Muscle of leg (tissue), 9 donors: Measurements from ENCODE around the gene CCDC51. TPM values are rescaled to one million over a fixed set of nuclear protein-coding genes. Genes with fewer than 3 reads are reported as not detected.

Experiments
- polyA plus RNA-seq, 8 donors: library from polyadenylated mRNA; unstranded; fragments of 120-200 nt; gene quantifications; one replicate each; pipeline versions ENCODE4 v1.2.1 to v1.2.3, GENCODE V29; 2013; ENCODE audit warnings: inconsistent platforms in 1 of 8, low replicate concordance in 1 of 8; ENCODE audit not compliant: insufficient read length in 8 of 8, insufficient read depth in 1 of 8
- total RNA-seq: library from RNA; stranded (reverse); fragments of 120-200 nt; gene quantifications from one replicate; pipeline ENCODE4 v1.2.4, GENCODE V29; 2013

Gene CCDC51
- total and polyA plus RNA-seq, 9 donors = 11.2 to 17.9 (median 13.2) TPM

Other genes starting within 250 kb of the CCDC51 start
- 0.49 TPM for gene CAMP, start 216.6 kb downstream of the CCDC51 start, total RNA-seq
- 1 to 10 TPM in 7 of 8 donors, under 1 TPM in 1; 0.71 to 2.3 (median 1.8) TPM for gene CAMP, start 216.6 kb downstream of the CCDC51 start, polyA plus RNA-seq
- gene ZNF589, start 199.0 kb downstream of the CCDC51 start, total RNA-seq = 5.7 TPM
- 10 to 100 TPM in 1 of 8 donors, 1 to 10 TPM in 7; 5.5 to 10.3 (median 8.2) TPM for gene ZNF589, start 199.0 kb downstream of the CCDC51 start, polyA plus RNA-seq
- gene NME6, start 138.8 kb downstream of the CCDC51 start, total RNA-seq = 26.2 TPM
- gene NME6, start 138.8 kb downstream of the CCDC51 start, polyA plus RNA-seq = 10 to 100 TPM; 19.0 to 24.8 (median 22.0) TPM
- gene SPINK8, start 106.5 kb downstream of the CCDC51 start, total RNA-seq = not detected
- under 1 TPM in 1 of 8 donors, not detected in 7; 0.49 TPM for gene SPINK8, start 106.5 kb downstream of the CCDC51 start, polyA plus RNA-seq
- gene FBXW12, start 67.9 kb downstream of the CCDC51 start, total RNA-seq = 0.09 TPM
- under 1 TPM in 6 of 8 donors, not detected in 2; 0.05 to 0.30 (median 0.18) TPM for gene FBXW12, start 67.9 kb downstream of the CCDC51 start, polyA plus RNA-seq
- 11.3 TPM for gene PLXNB1, start 10.0 kb downstream of the CCDC51 start, total RNA-seq
- gene PLXNB1, start 10.0 kb downstream of the CCDC51 start, polyA plus RNA-seq = 10 to 100 TPM; 11.1 to 33.4 (median 21.6) TPM
- 391 TPM for gene TMA7, start 138 bp upstream of the CCDC51 start, total RNA-seq
- 100 to 1,000 TPM; 170 to 268 (median 207) TPM for gene TMA7, start 138 bp upstream of the CCDC51 start, polyA plus RNA-seq
- 6.5 TPM for gene ATRIP, start 6.6 kb upstream of the CCDC51 start, total RNA-seq
- 1 to 10 TPM; 7.1 to 9.6 (median 7.8) TPM for gene ATRIP, start 6.6 kb upstream of the CCDC51 start, polyA plus RNA-seq
- 55.1 TPM for gene SHISA5, start 64.1 kb upstream of the CCDC51 start, total RNA-seq
- 10 to 100 TPM; 60.9 to 91.3 (median 74.6) TPM for gene SHISA5, start 64.1 kb upstream of the CCDC51 start, polyA plus RNA-seq
- gene PFKFB4, start 116.7 kb upstream of the CCDC51 start, total RNA-seq = 5.5 TPM
- 1 to 10 TPM; 3.7 to 5.9 (median 4.7) TPM for gene PFKFB4, start 116.7 kb upstream of the CCDC51 start, polyA plus RNA-seq
- gene UCN2, start 123.7 kb upstream of the CCDC51 start, total RNA-seq = not detected
- gene UCN2, start 123.7 kb upstream of the CCDC51 start, polyA plus RNA-seq = under 1 TPM in 5 of 8 donors, not detected in 3; 0.08 to 0.95 (median 0.09) TPM
- 4.2 TPM for gene COL7A1, start 155.2 kb upstream of the CCDC51 start, total RNA-seq
- gene COL7A1, start 155.2 kb upstream of the CCDC51 start, polyA plus RNA-seq = 10 to 100 TPM in 1 of 8 donors, 1 to 10 TPM in 7; 3.1 to 37.0 (median 7.8) TPM
- 138 TPM for gene UQCRC1, start 169.5 kb upstream of the CCDC51 start, total RNA-seq
- gene UQCRC1, start 169.5 kb upstream of the CCDC51 start, polyA plus RNA-seq = 100 to 1,000 TPM; 167 to 201 (median 195) TPM
- not detected for gene TMEM89, start 181.7 kb upstream of the CCDC51 start, total RNA-seq
- not detected for gene TMEM89, start 181.7 kb upstream of the CCDC51 start, polyA plus RNA-seq
- gene SLC26A6, start 195.3 kb upstream of the CCDC51 start, total RNA-seq = 9.8 TPM
- gene SLC26A6, start 195.3 kb upstream of the CCDC51 start, polyA plus RNA-seq = 10 to 100 TPM in 4 of 8 donors, 1 to 10 TPM in 4; 7.9 to 12.6 (median 9.4) TPM
- 0.22 TPM for gene CELSR3, start 222.8 kb upstream of the CCDC51 start, total RNA-seq
- 1 to 10 TPM in 1 of 8 donors, under 1 TPM in 7; 0.30 to 1.1 (median 0.50) TPM for gene CELSR3, start 222.8 kb upstream of the CCDC51 start, polyA plus RNA-seq
- gene NCKIPSD, start 245.8 kb upstream of the CCDC51 start, total RNA-seq = 5.9 TPM
- 10 to 100 TPM in 2 of 8 donors, 1 to 10 TPM in 6; 6.0 to 10.9 (median 8.9) TPM for gene NCKIPSD, start 245.8 kb upstream of the CCDC51 start, polyA plus RNA-seq